H1 (cell line): ENCODE results near the gene LSM2. TPM values are rescaled to one million over a fixed set of nuclear protein-coding genes. Genes with fewer than 3 reads are reported as not detected.

Experiments used
- CTCF ChIA-PET: fragments of 300-600 bp; sonication (Branson Sonifier 250); formaldehyde crosslinking; loops from one replicate; lab custom pipeline; 2021; ENCODE audit not compliant: partially characterized antibody; lab: Charles Lee
- POLR2A ChIA-PET: fragments of 300-600 bp; sonication (Branson Sonifier 250); formaldehyde crosslinking; loops from one replicate; lab custom pipeline; 2021; ENCODE audit warnings: inconsistent platforms; ENCODE audit not compliant: partially characterized antibody; lab: Charles Lee
- DNase-seq, 2 experiments: peaks; one replicate each; pipeline versions ENCODE4 v3.0.0 to v3.0.0-alpha.2; 2010 to 2022; ENCODE audit warnings: low spot score in 2 of 2, low read depth in 1 of 2, mixed read lengths in 1 of 2
- FAIRE-seq: peaks from 2 replicates; lab custom pipeline; 2011; peaks lifted over from hg19 to GRCh38; lab: Jason Lieb, UNC
- H2AFZ ChIP-seq: 2 replicates; pipeline ENCODE4 v1.8.1; 2012; ENCODE audit warnings: low read length, inconsistent platforms
- H2AK5ac ChIP-seq: 2 replicates; pipeline ENCODE4 v1.6.1; 2013; ENCODE audit warnings: low read depth, low read length
- H2BK120ac ChIP-seq: replicated peaks from 2 replicates; pipeline ENCODE3; 2013; ENCODE audit warnings: low read depth, low read length, inconsistent platforms
- H2BK12ac ChIP-seq: 2 replicates; pipeline ENCODE4 v1.6.1; 2013; ENCODE audit warnings: low read depth, low read length
- H2BK15ac ChIP-seq: 2 replicates; pipeline ENCODE4 v1.6.1; 2013; ENCODE audit warnings: low read length
- H2BK20ac ChIP-seq: 2 replicates; pipeline ENCODE4 v1.6.1; 2013; ENCODE audit warnings: low read length
- H2BK5ac ChIP-seq: 2 replicates; pipeline ENCODE4 v1.6.1; 2013; ENCODE audit warnings: low read depth, low read length
- H3K14ac ChIP-seq: 2 replicates; pipeline ENCODE4 v1.6.1; 2013; ENCODE audit warnings: inconsistent platforms; ENCODE audit not compliant: insufficient read length
- H3K18ac ChIP-seq: 2 replicates; pipeline ENCODE4 v1.6.1; 2013; ENCODE audit warnings: low read length; ENCODE audit errors: extremely low read depth
- H3K23ac ChIP-seq: 2 replicates; pipeline ENCODE4 v1.6.1; 2013; ENCODE audit warnings: inconsistent platforms; ENCODE audit not compliant: insufficient read length
- H3K23me2 ChIP-seq: 2 replicates; pipeline ENCODE4 v1.6.1; 2013; ENCODE audit warnings: low read depth, low read length
- H3K27ac ChIP-seq: 2 replicates; pipeline ENCODE4 v1.6.1; 2011; ENCODE audit warnings: low read depth, low read length, inconsistent platforms
- H3K27me3 ChIP-seq, 4 experiments: replicated peaks in 1 of 4; 1 replicate in 1 of 4; 2 replicates in 3 of 4; pipeline versions ENCODE4 v1.6.1 to v1.8.1; 2011 to 2013; ENCODE audit warnings: low read length in 3 of 4, mild to moderate bottlenecking in 3 of 4, inconsistent platforms in 2 of 4, mixed read lengths in 2 of 4, moderate library complexity in 1 of 4; ENCODE audit not compliant: control insufficient read depth in 3 of 4, insufficient read depth in 3 of 4; ENCODE audit errors: extremely low read depth in 1 of 4
- H3K36me3 ChIP-seq, 4 experiments: 2 replicates each; pipeline versions ENCODE4 v1.6.1 to v1.8.1; 2011 to 2013; ENCODE audit warnings: mild to moderate bottlenecking in 4 of 4, low read length in 3 of 4, moderate library complexity in 2 of 4, control low read depth in 1 of 4, inconsistent platforms in 1 of 4; ENCODE audit not compliant: insufficient read depth in 4 of 4, control insufficient read depth in 2 of 4
- H3K4ac ChIP-seq: replicated peaks from 2 replicates; pipeline ENCODE3; 2013; ENCODE audit warnings: low read length, low read depth, mixed read lengths, inconsistent platforms; ENCODE audit not compliant: insufficient read length
- H3K4me1 ChIP-seq, 4 experiments: replicated peaks in 1 of 4; 1 replicate in 1 of 4; 2 replicates in 3 of 4; pipeline versions ENCODE4 v1.6.1 to v1.8.1; 2011 to 2013; ENCODE audit warnings: low read length in 3 of 4, inconsistent platforms in 2 of 4, mixed read lengths in 1 of 4; ENCODE audit not compliant: insufficient read depth in 4 of 4, control insufficient read depth in 3 of 4
- H3K4me2 ChIP-seq, 2 experiments: 2 replicates each; pipeline versions ENCODE4 v1.6.1 to v1.8.1; 2011 to 2013; ENCODE audit warnings: low read depth in 2 of 2, low read length in 2 of 2, control low read depth in 1 of 2, inconsistent platforms in 1 of 2, mild to moderate bottlenecking in 1 of 2; ENCODE audit not compliant: insufficient read depth in 1 of 2
- H3K4me3 ChIP-seq, 4 experiments: fragments of 200-600, 300-600 bp in 1 of 4; sonication (generic), shearing (Covaris generic), sonication (Bioruptor Twin) in 1 of 4; 2 replicates each; pipeline versions ENCODE4 v1.5.1 to v1.8.1; 2011 to 2016; ENCODE audit warnings: low read length in 4 of 4, low read depth in 3 of 4, control low read depth in 2 of 4, inconsistent platforms in 2 of 4, mild to moderate bottlenecking in 2 of 4, mixed read lengths in 1 of 4, moderate library complexity in 1 of 4; ENCODE audit not compliant: insufficient read depth in 2 of 4; ENCODE audit errors: extremely low read depth in 1 of 4
- H3K56ac ChIP-seq: replicated peaks from 2 replicates; pipeline ENCODE3; 2013; ENCODE audit warnings: low read depth, mild to moderate bottlenecking, mixed read lengths, low read length, inconsistent platforms; ENCODE audit not compliant: insufficient read length
- H3K79me1 ChIP-seq: 2 replicates; pipeline ENCODE4 v1.6.1; 2013; ENCODE audit warnings: low read depth, low read length, control low read depth
- H3K79me2 ChIP-seq, 2 experiments: 2 replicates each; pipeline versions ENCODE4 v1.6.1 to v1.8.1; 2012 to 2013; ENCODE audit warnings: low read length in 2 of 2, mild to moderate bottlenecking in 2 of 2, inconsistent platforms in 1 of 2; ENCODE audit not compliant: insufficient read depth in 2 of 2, control insufficient read depth in 1 of 2
- H3K9ac ChIP-seq, 4 experiments: replicated peaks in 1 of 4; 1 replicate in 1 of 4; 2 replicates in 3 of 4; pipeline versions ENCODE4 v1.6.1 to v1.8.1; 2011 to 2013; ENCODE audit warnings: low read depth in 3 of 4, low read length in 3 of 4, control low read depth in 2 of 4, mild to moderate bottlenecking in 2 of 4, moderate library complexity in 2 of 4, inconsistent platforms in 1 of 4; ENCODE audit errors: extremely low read depth in 1 of 4
- H3K9me3 ChIP-seq, 2 experiments: 2 replicates each; pipeline versions ENCODE4 v1.6.1 to v1.8.1; 2012 to 2013; ENCODE audit warnings: mild to moderate bottlenecking in 2 of 2, moderate library complexity in 2 of 2, control low read depth in 1 of 2, inconsistent platforms in 1 of 2, low read depth in 1 of 2, low read length in 1 of 2, mixed read lengths in 1 of 2; ENCODE audit not compliant: insufficient read depth in 2 of 2
- H4K20me1 ChIP-seq, 2 experiments: replicated peaks in 1 of 2; 2 replicates each; pipeline versions ENCODE3 to v1.8.1; 2011 to 2013; ENCODE audit warnings: inconsistent platforms in 2 of 2, low read length in 2 of 2, mild to moderate bottlenecking in 1 of 2; ENCODE audit not compliant: insufficient read depth in 2 of 2, control insufficient read depth in 1 of 2
- H4K5ac ChIP-seq: 2 replicates; pipeline ENCODE4 v1.6.1; 2013; ENCODE audit warnings: low read length, low read depth, mixed read lengths, inconsistent platforms; ENCODE audit not compliant: insufficient read length
- H4K8ac ChIP-seq: 2 replicates; pipeline ENCODE4 v1.8.0; 2013; ENCODE audit warnings: mild to moderate bottlenecking, moderate library complexity, low read length, inconsistent platforms; ENCODE audit not compliant: insufficient read depth; ENCODE audit errors: extremely low read depth
- H4K91ac ChIP-seq: replicated peaks from 2 replicates; pipeline ENCODE3; 2013; ENCODE audit warnings: low read length, mixed read lengths, inconsistent platforms; ENCODE audit not compliant: insufficient read length
- CREB1 ChIP-seq: IDR thresholded peaks from 2 replicates; pipeline ENCODE4 v1.6.1; 2012; ENCODE audit warnings: inconsistent platforms
- EZH2 ChIP-seq: fragments of 200-600 bp; sonication (generic); IDR thresholded peaks from 2 replicates; pipeline ENCODE4 v1.7.1; 2012; ENCODE audit warnings: low read depth, mild to moderate bottlenecking, moderate library complexity, low read length, inconsistent platforms; ENCODE audit not compliant: severe bottlenecking
- KDM5A ChIP-seq: fragments of 200-600 bp; IDR thresholded peaks from 2 replicates; pipeline ENCODE4 v1.7.1; 2012; ENCODE audit warnings: mild to moderate bottlenecking, low read length, inconsistent platforms, mixed read lengths
- MAFK ChIP-seq: IDR thresholded peaks from 2 replicates; pipeline ENCODE4 v1.6.1; 2012; ENCODE audit warnings: low read depth, mild to moderate bottlenecking, improper control_type of control experiment, low read length
- POLR2A ChIP-seq, 2 experiments: IDR thresholded peaks; 1 replicate in 1 of 2; 2 replicates in 1 of 2; pipeline ENCODE4 v1.6.1; 2011; ENCODE audit warnings: low read depth in 2 of 2, low read length in 2 of 2, mild to moderate bottlenecking in 2 of 2; ENCODE audit errors: control extremely low read depth in 1 of 2
- POLR2AphosphoS5 ChIP-seq: IDR thresholded peaks from 2 replicates; pipeline ENCODE4 v1.6.1; 2011; ENCODE audit warnings: low read depth, low read length
- ZNF274 ChIP-seq: IDR thresholded peaks from 2 replicates; pipeline ENCODE4 v1.7.0; 2012; ENCODE audit warnings: low read length, borderline replicate concordance; ENCODE audit errors: extremely low read depth
- WGBS, 2 experiments: shearing (Covaris generic) in 1 of 2; methylation state at CpG; one replicate each; pipeline versions ENCODE4 v1.1.6 to v1.1.7; 2013 to 2015; ENCODE audit warnings: low lambda C conversion rate in 2 of 2, mixed read lengths in 2 of 2, inconsistent platforms in 1 of 2, low coverage in 1 of 2, missing lambda C conversion rate in 1 of 2; ENCODE audit not compliant: insufficient replicate concordance in 2 of 2, insufficient coverage in 1 of 2, insufficient read length in 1 of 2; ENCODE audit errors: extremely low coverage in 1 of 2, missing lambda C conversion rate in 1 of 2; 5-methylcytosine and 5-hydroxymethylcytosine counted together
- polyA plus RNA-seq, 7 experiments: library from polyadenylated mRNA; depleted of rRNA in 3 of 7; stranded (reverse) in 5 of 7; unstranded in 2 of 7; fragments of >200 nt in 5 of 7; fragments of 200-250 nt in 2 of 7; gene quantifications; 1 replicate in 5 of 7; 2 replicates in 1 of 7; 4 replicates in 1 of 7; pipeline versions ENCODE4 v1.2.1 to v1.2.3, GENCODE V29; 2011 to 2013; ENCODE audit warnings: missing spikeins in 2 of 7, mixed read lengths in 2 of 7
- total RNA-seq: library from RNA; stranded (reverse); fragmentation: NEBNext Ultra II Directional; extraction: Animal tissue kit (Norgen Biotek cat#: 25700); gene quantifications from 2 replicates; pipeline ENCODE4 v1.2.1, GENCODE V29; 2021
- TF ChIP-seq, protein P1 (sequence below), 3 experiments: IDR thresholded peaks; 1 replicate in 2 of 3; 2 replicates in 1 of 3; pipeline versions ENCODE4 v1.5.1 to v1.6.1; 2011; ENCODE audit warnings: low read length in 3 of 3, mild to moderate bottlenecking in 3 of 3, inconsistent platforms in 2 of 3, low read depth in 1 of 3, moderate library complexity in 1 of 3; ENCODE audit not compliant: insufficient read depth in 1 of 3; ENCODE audit errors: control extremely low read depth in 1 of 3

LSM2 gene
- total and polyA plus RNA-seq, 2 of the 8 experiments (the other 6 are each of a cell fraction or from before 2014, with no cell fraction given), result 127 to 168 TPM

DNA sequence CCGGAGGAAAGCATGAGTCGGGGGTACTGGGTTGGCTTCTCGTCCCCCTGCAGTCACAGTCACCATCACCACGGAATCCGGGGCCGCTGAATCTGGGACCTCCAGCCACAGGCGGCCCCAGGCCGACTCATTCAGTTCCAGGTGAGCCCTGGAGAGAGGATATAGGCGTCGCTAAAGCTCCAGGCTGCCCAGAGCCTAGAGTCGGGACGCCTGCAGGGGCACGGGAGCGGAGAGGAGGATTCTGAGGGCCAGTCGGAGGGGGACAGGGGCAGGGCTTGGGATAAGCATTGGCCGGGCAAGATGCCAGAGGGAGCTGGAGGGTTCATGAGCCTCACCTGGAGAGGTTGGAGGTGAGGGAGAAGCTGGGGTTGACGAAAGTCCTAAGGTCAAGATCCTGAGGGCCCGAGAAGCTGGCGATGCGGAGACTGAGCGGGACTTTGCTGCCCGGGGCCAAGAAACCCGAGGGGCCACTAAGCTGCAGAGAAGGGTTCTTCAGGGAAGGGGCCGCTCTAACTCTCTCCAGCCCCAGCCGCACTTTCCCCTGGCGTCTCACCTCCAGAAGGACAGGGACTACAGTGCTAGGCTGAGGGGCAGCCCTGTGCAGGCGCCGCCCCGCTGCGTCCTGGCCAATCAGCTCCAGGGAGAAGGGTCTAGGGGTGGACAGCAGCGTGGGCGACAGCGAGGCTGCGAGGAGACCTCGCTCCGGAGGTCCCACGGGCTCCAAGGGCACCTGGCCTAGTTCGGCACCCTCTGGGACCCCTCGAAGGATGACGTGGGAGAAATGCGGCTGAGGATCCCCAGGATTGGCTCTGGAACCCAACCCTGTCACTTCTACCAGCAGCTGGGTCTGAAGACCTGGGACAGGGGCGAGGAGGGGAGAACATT, 40.6 kb downstream of the LSM2 start:
- peaks cover 0 to 11% (median under 1%) of the 10 kb centered on the region in 4 experiments; a peak in 4 of 7 replicates for H3K4me1 ChIP-seq
- DNase-seq (peak in 1 of 2 experiments; percentile 78), FAIRE-seq (no peak)
- no peaks in the 10 kb centered on the region for H3K79me2 ChIP-seq
- H2AFZ ChIP-seq, result peak overlapping the region; percentile 88; the same call in 1 of the 2 replicates
- 0 out of 2 replicates have a peak overlapping the region, but pooled peaks have one; percentile 9 for H2BK5ac ChIP-seq
- H3K9me3 ChIP-seq, result no peaks in the 10 kb centered on the region
- H3K79me1 ChIP-seq, result no peaks in the 10 kb centered on the region
- H3K27me3 ChIP-seq, result no peaks in the 10 kb centered on the region
- H3K23me2 ChIP-seq, result peaks cover 3% of the 10 kb centered on the region; the same call in 1 of the 2 replicates
- no peak overlapping the region for H2BK12ac ChIP-seq
- WGBS, 2 experiments, result 47% methylated on average over 35 of the region's 42 CpGs; no CpG with 5 or more reads in 1 of the 2 experiments
- H4K91ac ChIP-seq, result no peak overlapping the region
- peak overlapping the region in 3 of 4 experiments; percentile 22 to 52 (median 43); a peak in 6 of 8 replicates for H3K4me3 ChIP-seq
- ChIA-PET CTCF (interaction anchor here (0.6 to 2.2 kb wide), 21 partner anchors 9 to 157 kb away, joined by 3 to 23 read pairs (median 4); partner anchors contain the start of genes CLIC1, DDAH2, LSM2 and LY6G5C), POLR2A (interaction anchor here (0.6 to 2.0 kb wide), 28 partner anchors 9 to 131 kb away, joined by 3 to 14 read pairs (median 3); partner anchors contain the start of genes CLIC1, DDAH2, EHMT2 and GPANK1)
- H4K8ac ChIP-seq, result peak overlapping the region; percentile 35; the same call in 1 of the 2 replicates
- H3K36me3 ChIP-seq, result peaks cover 0 to 9% (median 0%) of the 10 kb centered on the region in 4 experiments; a peak in 3 of 8 replicates
- H4K20me1 ChIP-seq, result no peaks in the 10 kb centered on the region
- no peak overlapping the region for H3K23ac ChIP-seq
- no peak overlapping the region; the same call in 1 of the 2 replicates for H3K18ac ChIP-seq
- H3K4ac ChIP-seq, result no peak overlapping the region
- no peak overlapping the region for H2AK5ac ChIP-seq
- no peak overlapping the region for H2BK120ac ChIP-seq
- H3K14ac ChIP-seq, result no peak overlapping the region
- H3K4me2 ChIP-seq, result peak overlapping the region; percentile 31 to 77
- H3K56ac ChIP-seq, result no peak overlapping the region
- H2BK20ac ChIP-seq, result no peak overlapping the region
- H3K27ac ChIP-seq, result no peak overlapping the region
- H3K9ac ChIP-seq, result no peak overlapping the region; a peak in 4 of 7 replicates
- H4K5ac ChIP-seq, result no peak overlapping the region
- no peak overlapping the region for H2BK15ac ChIP-seq
- TF ChIP-seq POLR2A (IDR thresholded peaks at IDR 0.05; ENCODE audit: control extremely low read depth in 1 of 2, low read depth in 2 of 2, low read length in 2 of 2) (peak in 1 of 2 experiments; percentile 32; a peak in 1 of 3 replicates), MAFK (no peak), POLR2AphosphoS5 (no peak), KDM5A (no peak), EZH2 (no peak), CREB1 (peak; percentile 15; the same call in 1 of the 2 replicates), ZNF274 (no peak)
- TF ChIP-seq, protein P1, sequence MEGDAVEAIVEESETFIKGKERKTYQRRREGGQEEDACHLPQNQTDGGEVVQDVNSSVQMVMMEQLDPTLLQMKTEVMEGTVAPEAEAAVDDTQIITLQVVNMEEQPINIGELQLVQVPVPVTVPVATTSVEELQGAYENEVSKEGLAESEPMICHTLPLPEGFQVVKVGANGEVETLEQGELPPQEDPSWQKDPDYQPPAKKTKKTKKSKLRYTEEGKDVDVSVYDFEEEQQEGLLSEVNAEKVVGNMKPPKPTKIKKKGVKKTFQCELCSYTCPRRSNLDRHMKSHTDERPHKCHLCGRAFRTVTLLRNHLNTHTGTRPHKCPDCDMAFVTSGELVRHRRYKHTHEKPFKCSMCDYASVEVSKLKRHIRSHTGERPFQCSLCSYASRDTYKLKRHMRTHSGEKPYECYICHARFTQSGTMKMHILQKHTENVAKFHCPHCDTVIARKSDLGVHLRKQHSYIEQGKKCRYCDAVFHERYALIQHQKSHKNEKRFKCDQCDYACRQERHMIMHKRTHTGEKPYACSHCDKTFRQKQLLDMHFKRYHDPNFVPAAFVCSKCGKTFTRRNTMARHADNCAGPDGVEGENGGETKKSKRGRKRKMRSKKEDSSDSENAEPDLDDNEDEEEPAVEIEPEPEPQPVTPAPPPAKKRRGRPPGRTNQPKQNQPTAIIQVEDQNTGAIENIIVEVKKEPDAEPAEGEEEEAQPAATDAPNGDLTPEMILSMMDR (IDR thresholded peaks at IDR 0.05; ENCODE audit: control extremely low read depth in 1 of 3, insufficient read depth in 1 of 3, low read depth in 1 of 3, low read length in 3 of 3), result peak in 1 of 3 experiments; percentile 5; a peak in 1 of 4 replicates
